ENCODE results near the gene MS4A12. TPM values are rescaled to one million over a fixed set of nuclear protein-coding genes. Genes with fewer than 3 reads are reported as not detected.
"Not testable (repeated sequence)": the region's sequence is repeated elsewhere in the genome, so short reads cannot be mapped to it uniquely, and the experiment has no call there.

Gene MS4A12
- total RNA-seq, 2 donors from 2014 or later, result not detected

GRCh38 chr11:60498399-60498798, 5.8 kb downstream of the MS4A12 start:
- Mint-ChIP-seq H3K4me1 (ENCODE audit: low read depth in 2 of 2) (peaks cover 2 to 5% of the 10 kb centered on the region in 2 donors), H3K27me3 (peaks cover 32 to 45% of the 10 kb centered on the region in 2 donors), H3K36me3 (peaks cover 5% of the 10 kb centered on the region), H3K9me3 (no peaks in the 10 kb centered on the region), H3K27ac (no peak overlapping the region), H3K4me3 (no peak overlapping the region)
- ATAC-seq (no peak), DNase-seq (ENCODE audit: low spot score) (no peak)

GRCh38 chr11:60498853-60499252, 6.3 kb downstream of the MS4A12 start:
- ATAC-seq, result no peak
- no peak overlapping the region for H3K27ac Mint-ChIP-seq
- H3K36me3 Mint-ChIP-seq, result peaks cover 5% of the 10 kb centered on the region
- peaks cover 32 to 45% of the 10 kb centered on the region in 2 donors for H3K27me3 Mint-ChIP-seq
- no peak overlapping the region for H3K4me3 Mint-ChIP-seq
- DNase-seq (ENCODE audit: low spot score), result no peak
- H3K4me1 Mint-ChIP-seq (ENCODE audit: low read depth in 2 of 2), result peaks cover 5 to 8% of the 10 kb centered on the region in 2 donors
- no peaks in the 10 kb centered on the region for H3K9me3 Mint-ChIP-seq

GRCh38 chr11:60500276-60500910, 7.8 kb downstream of the MS4A12 start:
- DNase-seq (ENCODE audit: low spot score), result no peak
- Mint-ChIP-seq H3K36me3 (peaks cover 11% of the 10 kb centered on the region), H3K27ac (no peak overlapping the region), H3K4me1 (ENCODE audit: low read depth in 2 of 2) (peaks cover 19 to 22% of the 10 kb centered on the region in 2 donors), H3K9me3 (no peaks in the 10 kb centered on the region), H3K4me3 (no peak overlapping the region), H3K27me3 (peaks cover 32 to 53% of the 10 kb centered on the region in 2 donors)
- ATAC-seq, result no peak

- DNase-seq (ENCODE audit: low spot score) (no peak), ATAC-seq (no peak)
- H3K27me3 Mint-ChIP-seq, result peaks cover 33 to 69% of the 10 kb centered on the region in 2 donors
- peaks cover 19 to 22% of the 10 kb centered on the region in 2 donors for H3K4me1 Mint-ChIP-seq (ENCODE audit: low read depth in 2 of 2)
- no peaks in the 10 kb centered on the region for H3K9me3 Mint-ChIP-seq
- no peak overlapping the region for H3K4me3 Mint-ChIP-seq
- no peak overlapping the region for H3K27ac Mint-ChIP-seq
- peaks cover 11% of the 10 kb centered on the region for H3K36me3 Mint-ChIP-seq
Measured at GRCh38 chr11:60502221-60502775, 9.7 kb downstream of the MS4A12 start.

GRCh38 chr11:60504219-60504905, 11.8 kb downstream of the MS4A12 start:
- Mint-ChIP-seq H3K27ac (peak overlapping the region; percentile 0 to 63), H3K4me3 (no peak overlapping the region), H3K27me3 (peaks cover 27 to 62% of the 10 kb centered on the region in 2 donors), H3K36me3 (peaks cover 11% of the 10 kb centered on the region), H3K4me1 (ENCODE audit: low read depth in 2 of 2) (peaks cover 19 to 22% of the 10 kb centered on the region in 2 donors), H3K9me3 (no peaks in the 10 kb centered on the region)
- ATAC-seq, result peak; percentile 78 to 86
- no peak for DNase-seq (ENCODE audit: low spot score)

- not testable (repeated sequence) for H3K36me3 Mint-ChIP-seq; H3K4me1 Mint-ChIP-seq (ENCODE audit: low read depth in 2 of 2); H3K4me3 Mint-ChIP-seq; H3K9me3 Mint-ChIP-seq; H3K27ac Mint-ChIP-seq; DNase-seq (ENCODE audit: low spot score); ATAC-seq
- H3K27me3 Mint-ChIP-seq, result peaks cover 26 to 45% of the 10 kb centered on the region in 2 donors
Measured at GRCh38 chr11:60509609-60510008, 17.0 kb downstream of the MS4A12 start.

- not testable (repeated sequence) for H3K36me3 Mint-ChIP-seq; H3K4me3 Mint-ChIP-seq; H3K4me1 Mint-ChIP-seq (ENCODE audit: low read depth in 2 of 2); H3K9me3 Mint-ChIP-seq; H3K27ac Mint-ChIP-seq; ATAC-seq; DNase-seq (ENCODE audit: low spot score)
- peaks cover 23 to 40% of the 10 kb centered on the region in 2 donors for H3K27me3 Mint-ChIP-seq
Measured at GRCh38 chr11:60510209-60510608, 17.6 kb downstream of the MS4A12 start.

- no peak for ATAC-seq
- no peak for DNase-seq (ENCODE audit: low spot score)
- no peaks in the 10 kb centered on the region for H3K9me3 Mint-ChIP-seq
- H3K36me3 Mint-ChIP-seq, result no peaks in the 10 kb centered on the region
- no peak overlapping the region for H3K27ac Mint-ChIP-seq
- H3K27me3 Mint-ChIP-seq, result peaks cover 26 to 39% of the 10 kb centered on the region in 2 donors
- no peak overlapping the region for H3K4me3 Mint-ChIP-seq
- no peaks in the 10 kb centered on the region for H3K4me1 Mint-ChIP-seq (ENCODE audit: low read depth in 2 of 2)
Measured at GRCh38 chr11:60511393-60511792, 18.8 kb downstream of the MS4A12 start.

- Mint-ChIP-seq H3K36me3 (no peaks in the 10 kb centered on the region), H3K27me3 (peaks cover 19 to 26% of the 10 kb centered on the region in 2 donors), H3K4me3 (no peak overlapping the region), H3K4me1 (ENCODE audit: low read depth in 2 of 2) (no peaks in the 10 kb centered on the region), H3K9me3 (no peaks in the 10 kb centered on the region), H3K27ac (no peak overlapping the region)
- no peak for DNase-seq (ENCODE audit: low spot score)
- no peak for ATAC-seq
Measured at GRCh38 chr11:60512651-60513225, 20.2 kb downstream of the MS4A12 start.

- DNase-seq (ENCODE audit: low spot score) (no peak), ATAC-seq (no peak)
- peaks cover 22 to 28% of the 10 kb centered on the region in 2 donors for H3K27me3 Mint-ChIP-seq
- no peaks in the 10 kb centered on the region for H3K9me3 Mint-ChIP-seq
- no peaks in the 10 kb centered on the region for H3K36me3 Mint-ChIP-seq
- H3K27ac Mint-ChIP-seq, result no peak overlapping the region
- H3K4me1 Mint-ChIP-seq (ENCODE audit: low read depth in 2 of 2), result no peaks in the 10 kb centered on the region
- no peak overlapping the region for H3K4me3 Mint-ChIP-seq
Measured at GRCh38 chr11:60513496-60514460, 21.2 kb downstream of the MS4A12 start.

- DNase-seq (ENCODE audit: low spot score) (no peak), ATAC-seq (no peak)
- Mint-ChIP-seq H3K9me3 (no peaks in the 10 kb centered on the region), H3K4me1 (ENCODE audit: low read depth in 2 of 2) (no peaks in the 10 kb centered on the region), H3K27me3 (peaks cover 29 to 40% of the 10 kb centered on the region in 2 donors), H3K4me3 (no peak within 1 kb of the TSS), H3K36me3 (peaks cover 6% of the 10 kb centered on the region), H3K27ac (no peak within 1 kb of the TSS)
Measured at GRCh38 chr11:60515144-60515855, 22.7 kb downstream of the MS4A12 start, which contains the start of gene MS4A13. Gene MS4A13 (plus strand): TSS chr11:60515392. CDS start chr11:60518084, 2,692 bp downstream.

- H3K27ac Mint-ChIP-seq, result no peak overlapping the region
- H3K36me3 Mint-ChIP-seq, result no peaks in the 10 kb centered on the region
- H3K27me3 Mint-ChIP-seq, result peaks cover 11 to 41% of the 10 kb centered on the region in 2 donors
- H3K4me3 Mint-ChIP-seq, result no peak overlapping the region
- DNase-seq (ENCODE audit: low spot score) (no peak), ATAC-seq (no peak)
- H3K9me3 Mint-ChIP-seq, result no peaks in the 10 kb centered on the region
- no peaks in the 10 kb centered on the region for H3K4me1 Mint-ChIP-seq (ENCODE audit: low read depth in 2 of 2)
Measured at GRCh38 chr11:60528465-60528864, 35.9 kb downstream of the MS4A12 start.

Data from natural killer cell treated with Interleukin-12 subunit alpha and Interleukin-12 subunit beta and Interleukin-15 and Interleukin-18, amount 100 ng/mL, for 72 hours (primary cell).